NT2/D1 (cell line): ENCODE measurements around the gene PCDHA9.

ENCODE experiments used
- YY1 ChIP-seq: IDR thresholded peaks from 2 replicates; pipeline ENCODE4 v1.6.1; 2011; ENCODE audit not compliant: insufficient read length, insufficient read depth
- ZNF274 ChIP-seq: IDR thresholded peaks from 2 replicates; pipeline ENCODE4 v1.6.1; 2011; ENCODE audit warnings: mild to moderate bottlenecking, low read depth, low read length

DNA sequence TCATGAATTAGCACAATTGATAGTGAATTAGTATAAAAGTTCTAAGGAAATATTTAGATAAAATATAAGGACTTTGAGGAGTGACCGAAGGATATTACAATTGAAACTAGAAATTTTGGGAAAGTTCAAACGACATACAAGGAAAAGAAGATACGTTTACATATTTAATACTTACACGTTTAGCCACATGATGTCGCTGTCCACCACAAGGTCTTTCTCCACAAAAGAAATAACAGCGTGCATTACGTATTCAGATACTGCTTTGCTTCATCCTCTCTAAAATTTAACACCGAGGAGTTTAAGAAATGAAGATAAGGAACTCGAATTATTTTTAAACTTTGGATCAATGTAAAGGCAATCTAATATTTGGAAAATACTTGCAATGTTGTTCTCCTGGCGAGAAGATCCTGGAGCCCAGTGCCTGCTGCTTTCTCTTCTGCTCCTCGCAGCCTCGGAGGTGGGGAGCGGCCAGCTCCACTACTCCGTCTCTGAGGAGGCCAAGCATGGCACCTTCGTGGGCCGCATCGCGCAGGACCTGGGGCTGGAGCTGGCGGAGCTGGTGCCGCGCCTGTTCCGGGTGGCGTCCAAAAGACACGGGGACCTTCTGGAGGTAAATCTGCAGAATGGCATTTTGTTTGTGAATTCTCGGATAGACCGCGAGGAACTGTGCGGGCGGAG lies 47.2 kb upstream of the PCDHA9 start, which contains the start of gene PCDHA3:
- TF ChIP-seq YY1: no peak
- TF ChIP-seq ZNF274: no peak
